OCI-LY1 (cell line): ENCODE results near the gene ABCB6.

Source experiments
- H2AFZ ChIP-seq: fragments of 200-600 bp; sonication (generic), shearing (Covaris generic); 2 replicates; pipeline ENCODE4 v1.6.0; 2014; ENCODE audit warnings: antibody characterized with exemption, mild to moderate bottlenecking, low read length
- H3F3A ChIP-seq: fragments of 200-600 bp; sonication (generic), shearing (Covaris generic); 2 replicates; pipeline ENCODE4 v1.6.0; 2014; ENCODE audit warnings: mild to moderate bottlenecking, antibody characterized with exemption, low read length, moderate library complexity; ENCODE audit not compliant: insufficient read depth
- H3K27ac ChIP-seq: fragments of 200-600 bp; sonication (generic); 2 replicates; pipeline ENCODE4 v1.5.1; 2014; ENCODE audit warnings: low read length, mixed run types, mild to moderate bottlenecking, low read depth; ENCODE audit not compliant: poor library complexity, severe bottlenecking
- H3K27me3 ChIP-seq: fragments of 200-600 bp; sonication (generic); 2 replicates; pipeline ENCODE4 v1.6.0; 2014; ENCODE audit warnings: antibody characterized with exemption, mild to moderate bottlenecking, low read length, moderate library complexity; ENCODE audit not compliant: insufficient read depth
- H3K36me3 ChIP-seq: fragments of 200-600 bp; sonication (generic); 2 replicates; pipeline ENCODE4 v1.6.1; 2014; ENCODE audit warnings: mild to moderate bottlenecking, antibody characterized with exemption, low read length, moderate library complexity, mixed read lengths; ENCODE audit not compliant: insufficient read depth
- H3K4me1 ChIP-seq: fragments of 200-600 bp; sonication (generic); 2 replicates; pipeline ENCODE4 v1.5.1; 2014; ENCODE audit warnings: mild to moderate bottlenecking, low read length, moderate library complexity; ENCODE audit not compliant: insufficient read depth, severe bottlenecking
- H3K4me2 ChIP-seq: fragments of 200-600 bp; sonication (generic), shearing (Covaris generic); 2 replicates; pipeline ENCODE4 v1.6.1; 2014; ENCODE audit warnings: low read length
- H3K4me3 ChIP-seq: fragments of 200-600 bp; sonication (generic); 2 replicates; pipeline ENCODE4 v1.5.1; 2014; ENCODE audit warnings: low read length, low read depth, mild to moderate bottlenecking, mixed read lengths; ENCODE audit not compliant: poor library complexity, severe bottlenecking
- H3K79me2 ChIP-seq: fragments of 200-600 bp; shearing (Covaris generic); 2 replicates; pipeline ENCODE4 v1.6.1; 2016; ENCODE audit warnings: mixed run types, low read length, mixed read lengths; ENCODE audit not compliant: insufficient read depth
- H3K9ac ChIP-seq: fragments of 200-600 bp; sonication (generic), shearing (Covaris generic); 2 replicates; pipeline ENCODE4 v1.6.1; 2014; ENCODE audit warnings: mild to moderate bottlenecking, low read length, mixed read lengths
- H3K9me2 ChIP-seq: fragments of 200-600 bp; sonication (generic), shearing (Covaris generic); 2 replicates; pipeline ENCODE4 v1.6.1; 2014; ENCODE audit warnings: low read depth, mild to moderate bottlenecking, low read length, mixed read lengths
- H3K9me3 ChIP-seq: fragments of 200-600 bp; shearing (Covaris generic); 2 replicates; pipeline ENCODE4 v1.6.1; 2014; ENCODE audit warnings: low read length, mixed read lengths
- H4K20me1 ChIP-seq: fragments of 200-600 bp; sonication (generic), shearing (Covaris generic); 2 replicates; pipeline ENCODE4 v1.6.0; 2016; ENCODE audit warnings: mild to moderate bottlenecking, low read length; ENCODE audit not compliant: insufficient read depth
- CTCF ChIP-seq: fragments of 200-600 bp; sonication (generic), shearing (Covaris generic); IDR thresholded peaks from 2 replicates; pipeline ENCODE4 v1.5.1; 2017; ENCODE audit warnings: mild to moderate bottlenecking, antibody characterized with exemption, low read length, moderate library complexity, mixed read lengths
- EZH2 ChIP-seq: fragments of 200-600 bp; sonication (generic), shearing (Covaris generic); IDR thresholded peaks from 2 replicates; pipeline ENCODE4 v1.8.0; 2017; ENCODE audit warnings: borderline replicate concordance, mixed run types, mild to moderate bottlenecking, antibody characterized with exemption, low read length, moderate library complexity, mixed read lengths

The ABCB6 gene

GRCh38 chr2:219215871-219216534 lies 2.8 kb downstream of the ABCB6 start:
- Histone ChIP-seq H4K20me1 (no peaks in the 10 kb centered on the region), H3K27ac (peak overlapping the region; percentile 13), H3K27me3 (no peaks in the 10 kb centered on the region), H3K79me2 (no peaks in the 10 kb centered on the region), H2AFZ (no peak overlapping the region), H3K36me3 (peaks cover 67% of the 10 kb centered on the region), H3K9me2 (no peaks in the 10 kb centered on the region), H3K4me1 (peaks cover 21% of the 10 kb centered on the region), H3F3A (no peaks in the 10 kb centered on the region), H3K4me2 (no peak overlapping the region), H3K9ac (no peak overlapping the region), H3K4me3 (no peak overlapping the region), H3K9me3 (no peaks in the 10 kb centered on the region)
- no peak for TF ChIP-seq EZH2
- TF ChIP-seq CTCF: no peak

GRCh38 chr2:219214786-219215185 lies 4.0 kb downstream of the ABCB6 start:
- Histone ChIP-seq H3K4me3 (no peak overlapping the region), H3K9ac (no peak overlapping the region), H3K79me2 (no peaks in the 10 kb centered on the region), H2AFZ (no peak overlapping the region), H4K20me1 (no peaks in the 10 kb centered on the region), H3K4me2 (no peak overlapping the region), H3F3A (no peaks in the 10 kb centered on the region), H3K27me3 (no peaks in the 10 kb centered on the region), H3K27ac (no peak overlapping the region), H3K9me3 (no peaks in the 10 kb centered on the region), H3K4me1 (peaks cover 21% of the 10 kb centered on the region), H3K9me2 (no peaks in the 10 kb centered on the region), H3K36me3 (peaks cover 67% of the 10 kb centered on the region)
- no peak for TF ChIP-seq CTCF
- no peak for TF ChIP-seq EZH2

- TF ChIP-seq CTCF: no peak
- no peak for TF ChIP-seq EZH2
- no peaks in the 10 kb centered on the region for H3F3A ChIP-seq
Measured at GRCh38 chr2:219214141-219214540, 4.6 kb downstream of the ABCB6 start.

More at GRCh38 chr2:219214141-219214540, 4.6 kb downstream of the ABCB6 start:
- H2AFZ ChIP-seq: no peak overlapping the region
- H4K20me1 ChIP-seq: no peaks in the 10 kb centered on the region
- H3K9me2 ChIP-seq: no peaks in the 10 kb centered on the region
- H3K4me2 ChIP-seq: no peak overlapping the region
- H3K27ac ChIP-seq: no peak overlapping the region
- H3K27me3 ChIP-seq: no peaks in the 10 kb centered on the region
- H3K4me3 ChIP-seq: no peak overlapping the region
- H3K9ac ChIP-seq: no peak overlapping the region
- peaks cover 18% of the 10 kb centered on the region for H3K4me1 ChIP-seq
- H3K79me2 ChIP-seq: no peaks in the 10 kb centered on the region
- peaks cover 68% of the 10 kb centered on the region for H3K36me3 ChIP-seq
- H3K9me3 ChIP-seq: no peaks in the 10 kb centered on the region
